Kidney (tissue), 14 donors: ENCODE results near the gene RBM26. TPM values are rescaled to one million over a fixed set of nuclear protein-coding genes. Genes with fewer than 3 reads are reported as not detected.
"Not testable (repeated sequence)": the region's sequence is repeated elsewhere in the genome, so short reads cannot be mapped to it uniquely, and the experiment has no call there.

Experiments
- DNase-seq, 5 donors: peaks; one replicate each; pipeline ENCODE4 v3.0.0-alpha.2; 2013 to 2020
- FAIRE-seq: peaks from 2 replicates; lab custom pipeline; 2012; peaks lifted over from hg19 to GRCh38; lab: Jason Lieb, UNC
- H3K27ac ChIP-seq, 2 donors: one replicate each; pipeline ENCODE4 v1.7.0; 2013; ENCODE audit warnings: low read depth in 2 of 2, low read length in 2 of 2, inconsistent platforms in 1 of 2
- H3K27me3 ChIP-seq: one replicate; pipeline ENCODE4 v1.7.1; 2013; ENCODE audit warnings: low read length, inconsistent platforms; ENCODE audit not compliant: control insufficient read depth, insufficient read depth
- H3K36me3 ChIP-seq, 3 donors: one replicate each; pipeline versions ENCODE4 v1.7.0 to v1.7.1; 2013; ENCODE audit warnings: low read length in 3 of 3, control low read depth in 1 of 3, inconsistent platforms in 1 of 3; ENCODE audit not compliant: insufficient read depth in 3 of 3, control insufficient read depth in 2 of 3
- H3K4me1 ChIP-seq, 3 donors: one replicate each; pipeline versions ENCODE4 v1.7.0 to v1.7.1; 2013; ENCODE audit warnings: low read length in 3 of 3, inconsistent platforms in 1 of 3, low read depth in 1 of 3; ENCODE audit not compliant: control insufficient read depth in 2 of 3, insufficient read depth in 2 of 3
- H3K4me3 ChIP-seq, 3 donors: one replicate each; pipeline versions ENCODE4 v1.7.0 to v1.8.1; 2013; ENCODE audit warnings: low read length in 3 of 3, control low read depth in 1 of 3, inconsistent platforms in 1 of 3
- H3K9ac ChIP-seq, 3 donors: one replicate each; pipeline versions ENCODE4 v1.7.0 to v1.7.1; 2013; ENCODE audit warnings: low read length in 3 of 3, control low read depth in 1 of 3, inconsistent platforms in 1 of 3
- H3K9me3 ChIP-seq, 3 donors: one replicate each; pipeline versions ENCODE4 v1.7.0 to v1.7.1; 2013; ENCODE audit warnings: low read length in 3 of 3, control low read depth in 1 of 3, inconsistent platforms in 1 of 3; ENCODE audit not compliant: control insufficient read depth in 2 of 3, insufficient read depth in 1 of 3
- CTCF ChIP-seq: IDR thresholded peaks from 3 replicates; pipeline ENCODE4 v1.5.1; 2012; ENCODE audit warnings: mild to moderate bottlenecking, moderate library complexity, borderline replicate concordance; ENCODE audit not compliant: insufficient read depth; ENCODE audit errors: extremely low read depth
- intact Hi-C: fragments of 100-400 bp; cut with DNase I; formaldehyde crosslinking; loops from one replicate; pipeline ENCODE4 v1.11.1; 2022
- polyA plus RNA-seq: library from polyadenylated mRNA; stranded (reverse); fragments of 350-450 nt; fragmentation: Illumina TruSeq; extraction: RNeasy Lipid Tissue Mini Kit (QIAGEN cat#74804); gene quantifications from one replicate; pipeline ENCODE4 v1.2.3, GENCODE V29; 2014; ENCODE audit warnings: low read depth, low replicate concordance; ENCODE audit not compliant: insufficient read depth
- total RNA-seq: library from RNA; stranded (reverse); fragmentation: NEBNext Ultra II Directional; extraction: Animal tissue kit (Norgen Biotek cat#: 25700); gene quantifications from one replicate; pipeline ENCODE4 v1.2.1, GENCODE V29; 2021
- donor health status: control.
- donor health status: control.
- donor health status: control.
- donor health status: control.
- donor health status: control.
- donor health status: DM: yes; HTN: yes; CAD: no.
- donor health status: Normal renal cell carcinoma (clear cell type).

RBM26 gene
- total and polyA plus RNA-seq, 2 donors from 2014 or later: 14.5 to 39.2 TPM

- DNase-seq (no peak), FAIRE-seq (no peak)
- no peak overlapping the region for H3K27ac ChIP-seq
- no peak overlapping the region for H3K9ac ChIP-seq
- no peaks in the 10 kb centered on the region for H3K27me3 ChIP-seq
- no peaks in the 10 kb centered on the region for H3K36me3 ChIP-seq
- no peak overlapping the region for H3K4me3 ChIP-seq
- intact Hi-C loops: no loop called here
- TF ChIP-seq CTCF: no peak
- H3K9me3 ChIP-seq: no peaks in the 10 kb centered on the region
- H3K4me1 ChIP-seq: no peaks in the 10 kb centered on the region
These were observed 123.5 kb downstream of the RBM26 start for GRCh38 chr13:79282508-79282907.

GRCh38 chr13:79281339-79281747 lies 124.7 kb downstream of the RBM26 start:
- Histone ChIP-seq H3K27me3 (no peaks in the 10 kb centered on the region), H3K36me3 (no peaks in the 10 kb centered on the region), H3K9ac (no peak overlapping the region), H3K4me1 (no peaks in the 10 kb centered on the region), H3K4me3 (no peak overlapping the region), H3K9me3 (no peaks in the 10 kb centered on the region), H3K27ac (no peak overlapping the region)
- DNase-seq (no peak), FAIRE-seq (no peak)
- TF ChIP-seq CTCF: no peak
- intact Hi-C loops: no loop called here

GRCh38 chr13:79279735-79280134 lies 126.3 kb downstream of the RBM26 start:
- H3K27me3 ChIP-seq, H3K4me1 ChIP-seq, FAIRE-seq, H3K9ac ChIP-seq, H3K36me3 ChIP-seq, intact Hi-C loops, H3K4me3 ChIP-seq, H3K9me3 ChIP-seq, H3K27ac ChIP-seq: not testable (repeated sequence)
- peak in 1 of 5 donors; percentile 21 for DNase-seq

- no peaks in the 10 kb centered on the region for H3K9me3 ChIP-seq
- no peak for DNase-seq
- no peak overlapping the region for H3K4me3 ChIP-seq
- no peak for FAIRE-seq
- H3K27ac ChIP-seq: no peak overlapping the region
- intact Hi-C loops: no loop called here
- H3K36me3 ChIP-seq: no peaks in the 10 kb centered on the region
- H3K4me1 ChIP-seq: no peaks in the 10 kb centered on the region
- no peak overlapping the region for H3K9ac ChIP-seq
- no peaks in the 10 kb centered on the region for H3K27me3 ChIP-seq
- TF ChIP-seq CTCF: no peak
These were observed 133.0 kb downstream of the RBM26 start for GRCh38 chr13:79273045-79273444.
